HepG2 (cell line): ENCODE data around the gene TENT5A. TPM values are rescaled to one million over a fixed set of nuclear protein-coding genes. Genes with fewer than 3 reads are reported as not detected.
A peak's percentile ranks its signal among the peaks of the same experiment; 100 is the strongest.

Experiments
- ATAC-seq: fragments of 200-7000 bp; cut with Tn5 transposase; 3 replicates; pipeline ENCODE4 v1.9.1; 2020; ENCODE audit warnings: mild to moderate bottlenecking, moderate library complexity
- BruUV-seq: library from RNA; stranded (reverse); fragments of 400-500 nt; replicated peaks from 2 replicates; lab custom pipeline; 2021; lab: Mats Ljungman, UMichigan
- CTCF ChIA-PET: fragments of 300-600 bp; formaldehyde crosslinking; extraction: SDS; loops from one replicate; lab custom pipeline; 2021; ENCODE audit warnings: low total read pairs, inconsistent platforms, low intra/inter-chr PET ratio; lab: Yijun Ruan, JAX
- POLR2A ChIA-PET: fragments of 350-600 bp; sonication (Branson Sonifier 250); formaldehyde crosslinking; loops from one replicate; lab custom pipeline; 2020; ENCODE audit warnings: antibody characterized with exemption, inconsistent platforms; lab: Yijun Ruan, JAX
- DNase-seq: peaks from one replicate; pipeline ENCODE4 v3.0.0-alpha.2; 2015; ENCODE audit warnings: low spot score
- FAIRE-seq: peaks from 3 replicates; lab custom pipeline; 2011; peaks lifted over from hg19 to GRCh38; lab: Jason Lieb, UNC
- H2AFZ ChIP-seq: one replicate; pipeline ENCODE4 v1.6.1; 2011; ENCODE audit warnings: low read length, inconsistent platforms
- H3K27ac ChIP-seq: fragments of 300-600 bp; 3 replicates; pipeline ENCODE4 v1.8.0; 2011; ENCODE audit warnings: mixed run types, mild to moderate bottlenecking, mixed read lengths, low read length, inconsistent platforms; ENCODE audit not compliant: insufficient read depth; ENCODE audit errors: extremely low read length
- H3K27me3 ChIP-seq, 2 experiments: fragments of 200-600 bp in 1 of 2; 2 replicates in 1 of 2; 3 replicates in 1 of 2; pipeline versions ENCODE4 v1.6.0 to v1.8.0; 2011; ENCODE audit warnings: low read length in 2 of 2, mild to moderate bottlenecking in 2 of 2, moderate library complexity in 2 of 2, inconsistent platforms in 1 of 2; ENCODE audit not compliant: insufficient read depth in 2 of 2, control insufficient read depth in 1 of 2
- H3K36me3 ChIP-seq, 2 experiments: fragments of 200-600 bp in 1 of 2; replicated peaks in 1 of 2; 2 replicates in 1 of 2; 3 replicates in 1 of 2; pipeline versions ENCODE4 v1.5.1 to v1.8.0; 2011; ENCODE audit warnings: low read length in 2 of 2, inconsistent platforms in 1 of 2; ENCODE audit not compliant: insufficient read depth in 2 of 2, control insufficient read depth in 1 of 2
- H3K4me1 ChIP-seq: 2 replicates; pipeline ENCODE4 v1.5.1; 2012; ENCODE audit warnings: low read length, inconsistent platforms; ENCODE audit not compliant: insufficient read depth
- H3K4me2 ChIP-seq: 2 replicates; pipeline ENCODE4 v1.6.0; 2011; ENCODE audit warnings: low read depth, low read length, inconsistent platforms
- H3K4me3 ChIP-seq, 3 experiments: fragments of 200-600 bp in 1 of 3; sonication (generic), shearing (Covaris generic) in 1 of 3; replicated peaks in 1 of 3; 2 replicates each; pipeline ENCODE4 v1.5.1; 2011 to 2016; ENCODE audit warnings: low read length in 3 of 3, inconsistent platforms in 2 of 3, low read depth in 2 of 3, mild to moderate bottlenecking in 2 of 3, control low read depth in 1 of 3, mixed read lengths in 1 of 3; ENCODE audit not compliant: insufficient read depth in 1 of 3
- H3K79me2 ChIP-seq: one replicate; pipeline ENCODE4 v1.6.1; 2011; ENCODE audit warnings: low read length, inconsistent platforms; ENCODE audit not compliant: insufficient read depth
- H3K9ac ChIP-seq: 2 replicates; pipeline ENCODE4 v1.6.0; 2011; ENCODE audit warnings: mild to moderate bottlenecking, low read depth, low read length, inconsistent platforms; ENCODE audit not compliant: insufficient read depth
- H3K9me3 ChIP-seq: 2 replicates; pipeline ENCODE4 v1.5.1; 2012; ENCODE audit warnings: mild to moderate bottlenecking, low read length
- H4K20me1 ChIP-seq: 2 replicates; pipeline ENCODE4 v1.6.0; 2011; ENCODE audit warnings: inconsistent platforms, mild to moderate bottlenecking, low read length, moderate library complexity; ENCODE audit not compliant: insufficient read depth
- CCAR2 ChIP-seq: fragments of 200-400 bp; formaldehyde crosslinking; optimal IDR thresholded peaks from 2 replicates; pipeline ENCODE3; 2018; ENCODE audit warnings: low read depth, mild to moderate bottlenecking, low read length, moderate library complexity
- CREM ChIP-seq, 2 experiments: sonication (generic) in 1 of 2; formaldehyde crosslinking in 1 of 2; IDR thresholded peaks; 2 replicates each; pipeline versions ENCODE4 v1.4.0 to v1.6.1; 2016 to 2020; ENCODE audit warnings: antibody characterized with exemption in 1 of 2, mild to moderate bottlenecking in 1 of 2, missing genetic modification reagents in 1 of 2
- HOXA5 ChIP-seq: sonication (generic); formaldehyde crosslinking; IDR thresholded peaks from 2 replicates; pipeline ENCODE4 v1.4.0; 2020; ENCODE audit warnings: missing genetic modification reagents
- KDM6A ChIP-seq: IDR thresholded peaks from 2 replicates; pipeline ENCODE4 v1.6.1; 2016; ENCODE audit warnings: low read depth
- ZNF383 ChIP-seq: sonication (generic); formaldehyde crosslinking; IDR thresholded peaks from 2 replicates; pipeline ENCODE4 v1.4.0; 2020; ENCODE audit warnings: missing genetic modification reagents, mild to moderate bottlenecking, borderline replicate concordance
- ZNF709 ChIP-seq: sonication (generic); formaldehyde crosslinking; IDR thresholded peaks from 2 replicates; pipeline ENCODE4 v1.5.0; 2020; ENCODE audit warnings: mild to moderate bottlenecking, missing genetic modification reagents
- WGBS: methylation state at CpG from one replicate; pipeline ENCODE4 v1.1.6; 2017; ENCODE audit warnings: low lambda C conversion rate; 5-methylcytosine and 5-hydroxymethylcytosine counted together
- in situ Hi-C: cut with HindIII; loops from 2 replicates; pipeline ENCODE4 v1.10.0; 2017; ENCODE audit warnings: low pct_unique_long_range_greater_than_20kb; ENCODE audit not compliant: extremely low pct_ligation_motif_present
- intact Hi-C: fragments of 100-400 bp; cut with micrococcal nuclease; formaldehyde crosslinking; loops from one replicate; pipeline ENCODE4 v1.10.0; 2022; ENCODE audit not compliant: unreplicated experiment
- polyA plus RNA-seq, 8 experiments: library from polyadenylated mRNA; depleted of rRNA in 3 of 8; stranded (reverse) in 7 of 8; unstranded in 1 of 8; fragments of >200 nt; fragmentation: Illumina TruSeq in 4 of 8; extraction: Trizol in 4 of 8; gene quantifications; 2 replicates each; pipeline versions ENCODE4 v1.2.1 to v1.2.3, GENCODE V29; 2011 to 2016; ENCODE audit warnings: low read depth in 4 of 8, missing spikeins in 1 of 8, mixed read lengths in 1 of 8; ENCODE audit not compliant: insufficient read depth in 1 of 8
- total RNA-seq, 5 experiments: library from RNA; depleted of rRNA; stranded (reverse); fragments of >200 nt; fragmentation: Illumina TruSeq; extraction: Trizol; gene quantifications; 2 replicates each; pipeline ENCODE4 v1.2.3, GENCODE V29; 2016; ENCODE audit warnings: low read depth in 1 of 5
- TF ChIP-seq, protein P1 (sequence below): sonication (generic); formaldehyde crosslinking; IDR thresholded peaks from 2 replicates; pipeline ENCODE4 v1.4.0; 2020; ENCODE audit warnings: missing genetic modification reagents
- TF ChIP-seq, protein P2 (sequence below): sonication (generic); formaldehyde crosslinking; IDR thresholded peaks from 2 replicates; pipeline ENCODE4 v1.4.0; 2020; ENCODE audit warnings: missing genetic modification reagents
- TF ChIP-seq, protein P3 (sequence below): sonication (generic); formaldehyde crosslinking; IDR thresholded peaks from 2 replicates; pipeline ENCODE4 v1.8.0; 2022; ENCODE audit warnings: mild to moderate bottlenecking, missing genetic modification reagents; ENCODE audit not compliant: insufficient replicate concordance

The TENT5A gene
- total and polyA plus RNA-seq, 2 of the 13 experiments (the other 11 are each of a cell fraction or from before 2014, with no cell fraction given): 8.0 to 13.8 TPM

DNA sequence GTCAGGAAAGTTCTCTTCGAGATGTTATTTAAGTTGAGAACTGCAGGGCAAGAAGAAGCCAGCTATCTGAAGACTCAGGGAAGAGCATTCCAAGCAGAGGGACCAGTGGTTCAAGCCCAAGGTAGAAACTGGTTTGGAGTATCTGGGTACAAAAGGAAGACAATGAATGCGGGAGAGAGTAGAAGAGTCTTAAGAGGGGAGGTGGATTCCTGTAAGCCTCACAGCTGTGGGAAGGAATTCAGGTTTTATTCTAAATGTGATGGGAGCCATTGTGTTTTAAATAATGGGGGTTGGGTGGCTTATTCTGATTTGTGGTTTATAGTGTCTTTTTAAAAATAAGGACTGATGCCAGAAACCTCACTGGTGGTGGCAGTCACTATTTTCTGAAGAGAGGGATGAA lies 37.6 kb upstream of the TENT5A start (continued):
- TF ChIP-seq, protein P1, sequence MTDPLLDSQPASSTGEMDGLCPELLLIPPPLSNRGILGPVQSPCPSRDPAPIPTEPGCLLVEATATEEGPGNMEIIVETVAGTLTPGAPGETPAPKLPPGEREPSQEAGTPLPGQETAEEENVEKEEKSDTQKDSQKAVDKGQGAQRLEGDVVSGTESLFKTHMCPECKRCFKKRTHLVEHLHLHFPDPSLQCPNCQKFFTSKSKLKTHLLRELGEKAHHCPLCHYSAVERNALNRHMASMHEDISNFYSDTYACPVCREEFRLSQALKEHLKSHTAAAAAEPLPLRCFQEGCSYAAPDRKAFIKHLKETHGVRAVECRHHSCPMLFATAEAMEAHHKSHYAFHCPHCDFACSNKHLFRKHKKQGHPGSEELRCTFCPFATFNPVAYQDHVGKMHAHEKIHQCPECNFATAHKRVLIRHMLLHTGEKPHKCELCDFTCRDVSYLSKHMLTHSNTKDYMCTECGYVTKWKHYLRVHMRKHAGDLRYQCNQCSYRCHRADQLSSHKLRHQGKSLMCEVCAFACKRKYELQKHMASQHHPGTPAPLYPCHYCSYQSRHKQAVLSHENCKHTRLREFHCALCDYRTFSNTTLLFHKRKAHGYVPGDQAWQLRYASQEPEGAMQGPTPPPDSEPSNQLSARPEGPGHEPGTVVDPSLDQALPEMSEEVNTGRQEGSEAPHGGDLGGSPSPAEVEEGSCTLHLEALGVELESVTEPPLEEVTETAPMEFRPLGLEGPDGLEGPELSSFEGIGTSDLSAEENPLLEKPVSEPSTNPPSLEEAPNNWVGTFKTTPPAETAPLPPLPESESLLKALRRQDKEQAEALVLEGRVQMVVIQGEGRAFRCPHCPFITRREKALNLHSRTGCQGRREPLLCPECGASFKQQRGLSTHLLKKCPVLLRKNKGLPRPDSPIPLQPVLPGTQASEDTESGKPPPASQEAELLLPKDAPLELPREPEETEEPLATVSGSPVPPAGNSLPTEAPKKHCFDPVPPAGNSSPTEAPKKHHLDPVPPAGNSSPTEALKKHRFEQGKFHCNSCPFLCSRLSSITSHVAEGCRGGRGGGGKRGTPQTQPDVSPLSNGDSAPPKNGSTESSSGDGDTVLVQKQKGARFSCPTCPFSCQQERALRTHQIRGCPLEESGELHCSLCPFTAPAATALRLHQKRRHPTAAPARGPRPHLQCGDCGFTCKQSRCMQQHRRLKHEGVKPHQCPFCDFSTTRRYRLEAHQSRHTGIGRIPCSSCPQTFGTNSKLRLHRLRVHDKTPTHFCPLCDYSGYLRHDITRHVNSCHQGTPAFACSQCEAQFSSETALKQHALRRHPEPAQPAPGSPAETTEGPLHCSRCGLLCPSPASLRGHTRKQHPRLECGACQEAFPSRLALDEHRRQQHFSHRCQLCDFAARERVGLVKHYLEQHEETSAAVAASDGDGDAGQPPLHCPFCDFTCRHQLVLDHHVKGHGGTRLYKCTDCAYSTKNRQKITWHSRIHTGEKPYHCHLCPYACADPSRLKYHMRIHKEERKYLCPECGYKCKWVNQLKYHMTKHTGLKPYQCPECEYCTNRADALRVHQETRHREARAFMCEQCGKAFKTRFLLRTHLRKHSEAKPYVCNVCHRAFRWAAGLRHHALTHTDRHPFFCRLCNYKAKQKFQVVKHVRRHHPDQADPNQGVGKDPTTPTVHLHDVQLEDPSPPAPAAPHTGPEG (CRISPR knock-in tag): no peak
- TF ChIP-seq CCAR2 (no peak), ZNF709 (CRISPR knock-in tag) (no peak)

DNA sequence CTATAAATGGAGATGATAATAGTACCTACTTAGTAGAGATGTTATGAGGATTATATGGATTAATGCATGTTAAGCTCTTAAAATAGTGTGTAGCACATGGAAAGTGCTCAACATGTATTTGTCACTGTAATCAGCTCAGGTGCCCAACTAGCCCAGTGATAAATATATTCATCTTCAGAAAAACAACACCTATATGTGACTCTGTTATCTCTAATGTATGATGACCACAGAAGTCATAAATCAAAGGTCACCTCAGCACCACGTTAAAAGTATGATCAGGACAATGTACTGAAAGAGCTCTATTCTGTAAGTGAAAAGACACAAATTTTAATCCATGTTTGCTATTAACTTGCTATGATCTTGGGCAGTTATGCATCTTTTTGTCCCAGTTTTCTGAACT lies 36.8 kb upstream of the TENT5A start:
- Histone ChIP-seq H3K9me3 (no peaks in the 10 kb centered on the region), H3K4me2 (no peak overlapping the region), H3K4me3 (no peak overlapping the region), H3K27me3 (no peaks in the 10 kb centered on the region; a peak in 1 of 5 replicates), H3K79me2 (no peaks in the 10 kb centered on the region), H3K36me3 (no peaks in the 10 kb centered on the region), H3K4me1 (peaks cover 39% of the 10 kb centered on the region), H4K20me1 (no peaks in the 10 kb centered on the region), H3K27ac (no peak overlapping the region), H2AFZ (no peak overlapping the region), H3K9ac (no peak overlapping the region)
- FAIRE-seq: no peak
- ChIA-PET POLR2A (interaction anchor here (1.6 kb wide), 2 partner anchors 18 to 36 kb away, joined by 5 to 17 read pairs; partner anchors contain the start of gene TENT5A), CTCF (no interaction called here)
- in situ Hi-C loops (no loop called here), intact Hi-C loops (no loop called here)
- DNase-seq: no peak
- BruUV-seq: no TSS peak
- ATAC-seq: no peak
- TF ChIP-seq HOXA5 (CRISPR knock-in tag): no peak
- 0 out of 2 replicates have a peak, but pooled peaks have one; percentile 6 for TF ChIP-seq CREM (IDR thresholded peaks at IDR 0.05)
- TF ChIP-seq CREM (CRISPR knock-in tag; IDR thresholded peaks at IDR 0.05): no peak
- TF ChIP-seq, protein P2, sequence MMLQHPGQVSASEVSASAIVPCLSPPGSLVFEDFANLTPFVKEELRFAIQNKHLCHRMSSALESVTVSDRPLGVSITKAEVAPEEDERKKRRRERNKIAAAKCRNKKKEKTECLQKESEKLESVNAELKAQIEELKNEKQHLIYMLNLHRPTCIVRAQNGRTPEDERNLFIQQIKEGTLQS: no peak
- TF ChIP-seq KDM6A (CRISPR knock-in tag): no peak
- TF ChIP-seq, protein P3, sequence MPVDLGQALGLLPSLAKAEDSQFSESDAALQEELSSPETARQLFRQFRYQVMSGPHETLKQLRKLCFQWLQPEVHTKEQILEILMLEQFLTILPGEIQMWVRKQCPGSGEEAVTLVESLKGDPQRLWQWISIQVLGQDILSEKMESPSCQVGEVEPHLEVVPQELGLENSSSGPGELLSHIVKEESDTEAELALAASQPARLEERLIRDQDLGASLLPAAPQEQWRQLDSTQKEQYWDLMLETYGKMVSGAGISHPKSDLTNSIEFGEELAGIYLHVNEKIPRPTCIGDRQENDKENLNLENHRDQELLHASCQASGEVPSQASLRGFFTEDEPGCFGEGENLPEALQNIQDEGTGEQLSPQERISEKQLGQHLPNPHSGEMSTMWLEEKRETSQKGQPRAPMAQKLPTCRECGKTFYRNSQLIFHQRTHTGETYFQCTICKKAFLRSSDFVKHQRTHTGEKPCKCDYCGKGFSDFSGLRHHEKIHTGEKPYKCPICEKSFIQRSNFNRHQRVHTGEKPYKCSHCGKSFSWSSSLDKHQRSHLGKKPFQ (CRISPR knock-in tag): no peak
- no peak for TF ChIP-seq ZNF383 (CRISPR knock-in tag)
- TF ChIP-seq, all 625 proteins: peak for 1
- WGBS: 0% methylated on average over 1 of the region's 1 CpG
